Measurements from ENCODE around the gene CDC6. TPM values are rescaled to one million over a fixed set of nuclear protein-coding genes. Genes with fewer than 3 reads are reported as not detected.

The CDC6 gene
- total RNA-seq, 6 experiments from 2014 or later = 0.42 to 9.1 (median 3.1) TPM

- H3K27me3 ChIP-seq = no peaks in the 10 kb centered on the region
- peaks cover 0 to 68% (median 30%) of the 10 kb centered on the region in 4 donors for H3K4me1 ChIP-seq
- ATAC-seq (no peak), DNase-seq (no peak)
- H3K36me3 ChIP-seq = no peaks in the 10 kb centered on the region
- H3K27ac ChIP-seq = peak overlapping the region; percentile 83 to 97 (median 92)
- peak overlapping the region; percentile 85 to 95 (median 92) for H3K4me3 ChIP-seq
- H3K9me3 ChIP-seq = no peaks in the 10 kb centered on the region
- TF ChIP-seq CTCF (IDR thresholded peaks at IDR 0.05) = no peak
- TF ChIP-seq POLR2A (IDR thresholded peaks at IDR 0.05) = no peak
- intact Hi-C loops (cut with DNase I) = no loop called here
- 6% methylated on average over 8 of the region's 15 CpGs for WGBS (ENCODE audit: insufficient coverage, low coverage, low lambda C conversion rate, missing lambda C conversion rate)
Observed at GRCh38 chr17:40343219-40344119, 55.8 kb downstream of the CDC6 start.

GRCh38 chr17:40344421-40345160 lies 56.9 kb downstream of the CDC6 start:
- DNase-seq = peak in 1 of 3 donors; percentile 22
- ATAC-seq = no peak
- WGBS (ENCODE audit: insufficient coverage, low coverage, low lambda C conversion rate, missing lambda C conversion rate) = 18% methylated on average over 6 of the region's 7 CpGs
- peaks cover 0 to 7% (median 3%) of the 10 kb centered on the region in 4 donors for H3K36me3 ChIP-seq
- intact Hi-C loops (cut with DNase I) = no loop called here
- H3K4me3 ChIP-seq = peak overlapping the region; percentile 85 to 95 (median 92)
- peak overlapping the region; percentile 83 to 97 (median 92) for H3K27ac ChIP-seq
- TF ChIP-seq CTCF (IDR thresholded peaks at IDR 0.05) (no peak), POLR2A (IDR thresholded peaks at IDR 0.05) (no peak)
- H3K9me3 ChIP-seq = no peaks in the 10 kb centered on the region
- H3K4me1 ChIP-seq = peaks cover 4 to 71% (median 34%) of the 10 kb centered on the region in 4 donors
- no peaks in the 10 kb centered on the region for H3K27me3 ChIP-seq

GRCh38 chr17:40345161-40345993 lies 57.7 kb downstream of the CDC6 start:
- Histone ChIP-seq H3K27me3 (no peaks in the 10 kb centered on the region), H3K36me3 (peaks cover 0 to 12% (median 3%) of the 10 kb centered on the region in 4 donors), H3K27ac (peak overlapping the region; percentile 64 to 97 (median 92)), H3K4me3 (peak overlapping the region; percentile 85 to 95 (median 92)), H3K4me1 (peaks cover 4 to 75% (median 35%) of the 10 kb centered on the region in 4 donors), H3K9me3 (no peaks in the 10 kb centered on the region)
- DNase-seq (peak; percentile 82 to 92 (median 90)), ATAC-seq (peak; percentile 34 to 59 (median 50))
- WGBS (ENCODE audit: insufficient coverage, low coverage, low lambda C conversion rate, missing lambda C conversion rate) = 0% methylated on average over 8 of the region's 45 CpGs
- TF ChIP-seq CTCF (IDR thresholded peaks at IDR 0.05) (no peak), POLR2A (IDR thresholded peaks at IDR 0.05) (peak; percentile 40)
- intact Hi-C loops (cut with DNase I) = no loop called here

All from right lobe of liver (tissue), 6 donors.